ENCODE results near the gene CTNNBIP1. TPM values are rescaled to one million over a fixed set of nuclear protein-coding genes. Genes with fewer than 3 reads are reported as not detected.

CTNNBIP1 gene
- polyA plus RNA-seq, 4 donors: 30.7 to 36.5 (median 34.8) TPM

DNA sequence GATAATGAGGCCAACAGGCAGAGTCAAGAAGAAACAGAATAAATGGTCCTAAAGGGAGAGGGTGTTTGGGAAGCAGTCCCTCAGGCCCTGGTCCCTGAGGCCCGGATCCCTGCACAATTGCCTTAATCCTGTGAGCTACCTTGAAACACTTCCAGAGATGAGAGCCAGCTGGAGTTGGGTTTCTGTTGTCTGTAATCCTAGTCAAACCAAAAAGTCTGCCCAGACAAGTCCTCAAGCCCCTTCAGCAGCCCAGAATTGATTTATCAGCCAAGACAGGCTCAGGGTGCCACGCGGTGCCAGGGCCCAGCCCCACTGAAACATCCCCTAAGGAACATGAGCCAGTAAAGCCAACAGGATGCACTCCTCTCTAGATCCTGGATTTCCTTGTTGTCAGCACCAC is 69.9 kb downstream of the CTNNBIP1 start:
- no peak for DNase-seq (ENCODE audit: low read depth in 4 of 4, low spot score in 3 of 4)

DNA sequence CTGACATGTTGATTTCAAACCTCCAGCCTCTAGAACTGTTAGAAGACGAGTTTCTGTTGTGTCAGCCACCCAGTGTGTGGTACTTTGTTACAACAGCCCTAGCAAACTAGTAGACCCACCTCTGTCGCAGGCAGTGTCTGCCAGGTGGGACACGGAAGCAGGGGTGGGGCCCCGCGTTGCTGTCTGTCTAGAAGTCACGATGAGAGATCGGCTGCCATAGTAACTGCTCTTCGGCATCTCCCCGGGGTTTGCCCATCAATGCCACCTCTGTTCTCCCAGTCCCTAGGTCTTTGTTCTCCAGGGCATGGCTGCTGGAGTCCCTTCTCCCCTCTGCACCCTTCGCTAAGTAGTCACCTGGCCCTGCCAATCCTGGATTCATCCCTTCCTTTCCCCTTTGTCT is 71.1 kb downstream of the CTNNBIP1 start:
- DNase-seq (ENCODE audit: low read depth in 4 of 4, low spot score in 3 of 4): no peak

DNA sequence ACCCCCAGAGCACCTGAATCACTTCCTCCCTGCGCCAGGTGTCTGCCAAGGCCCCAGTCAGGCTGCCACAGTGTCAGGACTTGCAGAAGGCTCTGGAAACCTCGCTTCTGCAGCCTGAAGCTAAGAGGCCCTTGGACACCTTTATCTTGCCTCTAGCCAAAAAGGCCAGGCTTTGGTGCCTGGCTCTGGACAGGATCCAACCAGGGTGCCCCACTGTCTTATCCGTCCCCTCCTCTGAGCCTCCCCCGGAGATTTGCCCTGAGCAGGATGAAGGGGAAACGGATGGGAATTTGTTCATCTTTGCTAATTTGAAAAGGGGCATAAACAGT is 73.5 kb downstream of the CTNNBIP1 start:
- DNase-seq (ENCODE audit: low read depth in 4 of 4, low spot score in 3 of 4): no peak

DNA sequence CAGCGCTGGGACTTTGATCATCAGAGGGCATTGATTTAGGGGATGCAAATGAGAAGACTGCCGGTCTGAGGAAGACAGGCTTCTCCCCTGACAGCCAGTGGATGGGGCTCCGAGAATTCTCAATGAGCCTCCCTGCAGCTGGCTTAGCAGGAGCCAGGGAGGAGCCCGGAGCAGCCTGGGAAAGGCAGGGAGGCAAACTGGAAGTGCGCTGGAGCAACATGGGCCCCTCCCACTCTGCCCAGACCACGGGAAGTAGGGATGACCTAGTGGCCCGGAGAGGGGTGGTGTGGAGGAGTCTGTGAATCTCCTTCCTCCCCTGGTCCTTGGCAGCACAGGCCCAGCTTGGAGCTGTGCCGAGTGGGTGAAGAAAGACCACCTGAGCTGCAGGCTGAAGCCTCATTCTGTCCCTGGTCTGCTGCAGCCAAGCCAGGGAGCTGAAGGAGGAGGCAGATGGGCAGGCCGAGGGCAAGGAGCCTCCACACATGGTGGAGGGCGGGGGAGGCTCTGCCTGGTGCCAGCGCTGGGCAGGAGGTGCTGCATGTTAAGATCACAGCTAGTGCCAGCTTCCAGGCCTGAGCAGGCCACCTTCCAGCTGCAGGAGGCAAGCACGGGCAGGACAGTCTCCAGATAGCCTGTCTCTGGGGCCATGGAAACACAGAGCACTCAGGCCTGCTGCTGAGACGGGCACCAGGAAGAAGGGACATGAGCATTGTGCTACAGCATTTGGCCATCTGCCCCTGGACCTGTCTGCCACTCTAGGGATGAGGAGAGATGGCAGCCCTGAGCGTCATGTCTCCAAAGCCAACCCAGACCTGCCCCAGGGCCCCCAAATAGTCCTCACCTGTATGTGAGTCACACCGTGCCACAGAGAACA is 74.1 kb downstream of the CTNNBIP1 start:
- peak in 2 of 4 donors; percentile 52 to 69 for DNase-seq (ENCODE audit: low read depth in 4 of 4, low spot score in 3 of 4)

DNA sequence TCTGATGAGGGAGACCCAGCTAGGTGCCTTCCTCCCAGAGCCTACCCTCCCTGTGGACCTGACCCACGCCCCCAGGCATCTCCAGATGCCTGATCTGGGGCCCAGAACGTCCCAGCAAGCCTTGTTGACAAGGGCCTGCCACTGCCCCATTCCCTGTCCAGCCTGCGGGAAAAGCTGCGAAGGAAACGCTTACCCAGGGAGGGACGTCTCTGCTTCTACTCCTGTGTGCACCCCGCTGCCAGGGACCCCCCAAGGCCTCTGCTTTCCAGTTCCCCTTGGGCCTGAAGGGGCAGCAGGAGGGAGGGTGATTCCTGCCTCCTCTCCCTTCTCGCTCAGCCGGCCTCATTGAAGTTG is 74.7 kb downstream of the CTNNBIP1 start:
- no peak for DNase-seq (ENCODE audit: low read depth in 4 of 4, low spot score in 3 of 4)

DNA sequence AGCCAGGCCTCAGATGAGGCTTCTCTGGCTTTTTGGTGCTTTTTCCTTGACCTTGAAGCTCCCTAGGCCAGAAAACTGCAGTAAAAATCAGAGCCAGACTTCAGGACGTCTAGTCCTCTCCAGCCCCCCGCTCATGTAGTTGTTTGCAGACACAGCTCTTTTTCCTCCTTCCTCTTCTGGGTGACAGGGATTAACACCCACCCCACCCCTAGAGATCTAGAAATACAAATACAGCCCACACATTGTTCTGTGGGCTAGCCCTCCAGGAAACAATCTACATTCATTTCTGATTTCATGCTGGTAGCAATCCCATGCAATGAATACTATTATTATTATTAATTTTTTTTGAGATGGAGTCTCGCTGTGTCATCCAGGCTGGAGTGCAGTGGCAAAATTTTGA is 76.4 kb downstream of the CTNNBIP1 start:
- no peak for DNase-seq (ENCODE audit: low read depth in 4 of 4, low spot score in 3 of 4)

DNA sequence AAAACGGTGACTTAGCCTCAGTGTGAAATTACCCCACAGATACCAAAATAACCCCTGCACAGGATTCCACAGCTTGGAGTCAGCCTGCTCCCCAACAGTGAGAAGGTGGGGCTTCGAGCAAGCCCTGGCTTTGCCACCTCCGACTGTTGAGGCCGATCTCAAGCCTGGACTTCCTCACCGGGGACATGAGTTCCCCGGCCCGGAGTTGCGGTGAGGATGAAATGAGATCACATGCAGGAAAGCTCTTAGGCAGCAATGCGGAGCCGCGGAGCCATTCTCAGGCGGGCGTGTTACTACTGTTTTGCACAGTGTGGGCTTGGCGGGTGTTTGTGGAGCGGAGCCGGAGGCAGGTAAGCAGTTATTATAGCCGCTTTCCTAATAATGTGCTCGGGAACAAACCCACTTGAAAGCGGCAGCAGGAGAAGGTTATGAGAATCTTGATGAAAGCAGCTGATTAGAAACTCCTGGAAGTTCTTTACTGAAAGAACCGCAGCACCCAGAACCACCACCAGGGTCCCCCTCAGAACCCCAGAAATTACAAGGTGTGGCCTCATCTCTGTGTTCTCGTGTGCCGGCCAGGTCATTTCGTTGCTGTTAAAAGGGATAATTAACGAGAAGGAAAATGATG is 82.4 kb downstream of the CTNNBIP1 start:
- no peak for DNase-seq (ENCODE audit: low read depth in 4 of 4, low spot score in 3 of 4)

DNA sequence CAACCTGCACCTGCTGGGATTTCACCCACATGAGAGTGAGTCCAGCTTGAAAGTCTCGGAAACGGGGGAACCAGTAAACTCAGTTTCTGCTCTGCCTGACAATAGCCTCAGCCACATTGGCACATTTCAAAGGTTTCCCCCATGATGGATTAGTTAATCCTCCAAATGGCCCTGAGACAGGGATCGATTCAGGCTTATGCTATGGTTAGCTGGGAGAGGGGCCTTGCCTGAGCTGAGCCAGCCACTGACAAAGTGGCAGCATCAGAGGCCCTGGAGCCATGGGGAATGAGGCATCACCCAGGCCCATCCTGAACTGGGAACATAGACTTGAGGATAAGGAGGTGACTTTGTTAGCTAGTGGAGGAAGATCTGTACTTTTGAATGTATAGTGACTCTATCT is 83.5 kb downstream of the CTNNBIP1 start:
- no peak for DNase-seq (ENCODE audit: low read depth in 4 of 4, low spot score in 3 of 4)

DNA sequence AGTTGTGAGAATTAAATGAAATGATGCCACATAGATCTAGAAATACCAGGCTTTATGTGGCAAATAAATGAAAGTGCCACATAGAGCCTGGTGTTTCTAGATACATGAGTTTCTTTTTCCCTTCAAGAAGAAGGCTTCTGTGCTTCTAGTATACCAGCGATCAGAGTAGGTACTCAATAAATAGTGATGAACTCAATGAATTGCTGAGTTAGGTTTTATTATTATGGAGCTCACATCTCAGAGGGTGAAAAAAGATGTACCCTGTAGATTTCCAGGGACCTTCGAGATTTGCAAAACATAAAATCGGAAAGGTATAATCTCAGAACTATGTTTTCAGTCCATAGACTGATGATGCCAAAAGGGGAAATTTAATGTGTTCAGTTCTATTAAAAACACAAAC is 84.0 kb downstream of the CTNNBIP1 start:
- no peak for DNase-seq (ENCODE audit: low read depth in 4 of 4, low spot score in 3 of 4)

DNA sequence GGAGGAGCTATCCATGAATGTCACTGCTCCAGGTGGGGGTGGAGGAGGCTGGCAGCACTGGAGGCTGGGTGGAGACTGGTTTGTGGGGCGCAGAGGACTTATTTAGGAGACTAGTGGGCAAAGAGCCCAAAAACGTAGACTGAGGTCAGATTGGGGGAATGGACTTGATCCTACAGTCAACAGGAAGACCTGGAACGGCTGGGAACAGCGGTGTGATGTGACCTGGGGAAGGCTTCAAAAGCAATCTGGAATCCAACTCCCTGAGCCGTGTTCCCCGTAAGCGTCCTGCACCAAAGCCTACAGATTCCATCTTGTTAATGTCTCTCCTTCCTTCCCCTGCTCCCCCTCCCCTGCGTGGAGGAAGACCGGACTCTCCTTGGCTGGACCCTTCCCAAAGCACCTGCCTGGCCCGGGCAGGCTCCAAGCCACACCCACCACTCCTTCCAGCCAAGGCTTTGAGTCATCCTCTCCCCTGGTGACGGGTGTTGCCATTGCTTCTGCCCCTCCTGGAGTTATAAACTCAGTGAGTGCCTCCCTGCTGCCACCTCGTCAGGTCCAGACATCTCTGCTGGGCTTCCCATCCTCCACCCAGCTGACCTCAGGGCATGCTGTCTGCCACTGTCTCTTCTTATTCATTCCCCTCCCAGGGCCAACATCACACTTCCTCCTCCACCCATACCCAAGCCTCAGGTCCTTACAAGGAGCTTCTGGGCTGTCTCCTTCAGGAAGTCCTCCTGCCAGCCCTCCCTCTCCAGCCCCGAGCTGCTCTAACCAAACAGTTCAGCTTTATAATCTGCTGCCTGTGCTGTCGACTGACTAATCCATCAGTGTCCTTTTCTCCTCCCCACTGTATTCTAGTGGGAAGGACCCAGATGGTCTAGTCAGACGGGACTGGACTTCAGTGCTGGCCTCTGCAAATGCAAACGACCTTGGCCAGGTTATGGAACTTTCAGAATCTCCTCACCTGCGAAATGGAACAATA is 84.7 kb downstream of the CTNNBIP1 start:
- DNase-seq (ENCODE audit: low read depth in 4 of 4, low spot score in 3 of 4): no peak

DNA sequence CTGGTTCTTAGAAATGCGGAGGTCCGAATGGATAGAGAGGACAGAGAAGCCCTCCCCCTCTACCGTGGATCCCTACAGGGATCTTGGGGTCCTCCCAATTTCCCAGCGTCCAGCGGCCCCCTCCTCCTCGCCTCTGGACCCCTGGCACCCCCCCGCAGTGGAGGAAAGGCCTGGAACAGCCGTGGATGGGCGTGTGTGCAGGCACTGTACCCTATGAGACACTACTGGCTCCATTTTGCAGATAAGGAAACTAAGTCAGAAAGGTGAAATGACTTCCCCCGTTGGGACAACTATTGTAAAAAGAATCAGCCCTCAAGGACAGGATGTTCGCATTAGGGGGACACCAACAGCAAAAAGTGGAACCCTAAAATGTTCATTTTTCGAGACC is 85.4 kb downstream of the CTNNBIP1 start:
- DNase-seq (ENCODE audit: low read depth in 4 of 4, low spot score in 3 of 4): no peak

DNA sequence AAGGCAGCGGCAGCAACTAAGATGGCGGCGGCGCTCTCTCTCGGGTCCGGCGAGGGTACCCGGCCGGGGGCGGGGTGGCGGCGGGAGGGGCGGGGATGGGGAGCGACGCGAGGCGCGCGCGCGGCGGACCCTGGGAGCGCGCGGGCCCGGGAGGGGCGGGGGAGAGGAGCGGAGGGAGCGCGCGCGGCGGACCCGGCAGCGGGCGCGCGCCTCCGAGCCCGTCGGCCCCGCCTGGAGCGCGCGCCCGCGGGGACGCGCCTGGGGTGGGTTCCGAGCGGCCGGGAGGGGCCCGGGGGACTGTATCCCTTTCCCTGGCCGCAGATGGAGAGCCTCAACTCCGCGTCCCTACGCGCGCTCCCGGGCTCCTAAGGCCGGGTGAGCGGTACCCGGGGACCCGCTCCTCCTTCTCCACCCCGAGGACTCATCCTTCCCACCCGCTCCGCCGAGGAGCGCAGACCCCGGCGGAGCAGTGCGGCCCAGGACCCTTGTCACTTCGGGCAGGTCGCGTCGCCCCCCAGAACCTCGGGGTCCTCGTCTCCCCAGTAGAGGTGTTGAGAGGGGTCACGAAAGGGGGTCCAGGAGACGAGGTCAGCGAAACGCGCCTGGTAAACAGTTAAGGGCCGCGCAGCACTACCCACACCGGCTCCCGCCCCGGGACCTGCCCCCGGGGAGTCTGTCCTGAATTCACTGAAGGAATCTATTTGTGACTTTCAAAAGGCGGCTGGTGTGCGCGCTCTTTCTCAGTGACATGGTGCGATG is 85.9 kb downstream of the CTNNBIP1 start, which contains the start of gene CLSTN1:
CLSTN1 (minus strand) TSS at position 23 of the 759 bp plus-strand sequence. CDS start 232 bp downstream, outside the sequence.
- peak; percentile 60 to 81 (median 78) for DNase-seq (ENCODE audit: low read depth in 4 of 4, low spot score in 3 of 4)

DNA sequence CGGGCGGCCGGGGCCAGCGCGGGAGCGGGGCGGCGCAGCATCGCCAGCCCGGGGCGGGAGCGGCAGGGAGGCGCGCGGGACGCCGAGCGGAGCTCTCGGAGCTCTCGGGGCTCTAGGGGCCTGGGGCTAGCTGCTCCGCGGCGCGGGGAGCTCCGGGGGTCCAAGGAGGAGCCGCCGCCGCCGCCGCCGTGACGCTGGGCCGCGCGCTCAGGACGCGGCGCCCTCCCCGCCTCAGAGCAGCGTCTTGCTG is 86.5 kb downstream of the CTNNBIP1 start:
- DNase-seq (ENCODE audit: low read depth in 4 of 4, low spot score in 3 of 4): no peak

DNA sequence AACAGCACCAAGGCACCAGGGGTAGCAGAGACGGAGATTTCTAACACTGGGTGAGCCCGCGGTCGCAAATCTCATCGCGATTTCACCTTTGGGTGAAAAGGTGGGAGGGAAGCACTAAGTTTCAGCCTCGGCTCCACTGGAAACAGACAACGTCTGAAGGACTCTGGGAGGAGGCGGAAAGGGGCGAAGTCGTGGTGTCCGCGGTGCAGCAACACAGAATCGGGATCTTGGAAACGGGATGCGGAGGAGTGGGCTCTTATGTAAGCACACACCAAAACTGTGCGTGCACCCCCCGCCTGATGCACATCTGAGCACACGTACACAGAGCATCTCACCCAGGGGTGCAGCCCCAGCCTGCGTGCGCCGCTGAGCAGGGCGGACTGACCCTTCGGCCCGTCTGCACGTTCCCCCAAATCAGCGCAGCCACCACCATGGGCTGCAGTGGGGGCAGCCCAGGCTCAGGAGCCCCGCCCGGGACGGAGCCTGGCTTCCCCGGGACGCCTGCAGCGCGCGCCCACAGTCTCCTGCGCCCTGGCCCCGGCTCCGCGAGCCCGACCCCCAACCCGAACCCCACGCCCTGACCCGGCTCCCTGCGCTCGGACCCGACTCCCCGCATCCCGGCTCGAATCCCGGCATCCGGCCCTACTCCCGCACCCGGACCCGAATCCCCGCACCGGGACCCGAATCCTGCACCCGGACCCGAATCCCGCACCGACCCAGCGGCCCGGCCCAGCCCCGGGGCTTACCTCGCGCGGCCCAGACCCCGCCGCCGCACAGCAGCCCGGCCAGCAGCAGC is 87.0 kb downstream of the CTNNBIP1 start:
- DNase-seq (ENCODE audit: low read depth in 4 of 4, low spot score in 3 of 4): no peak

DNA sequence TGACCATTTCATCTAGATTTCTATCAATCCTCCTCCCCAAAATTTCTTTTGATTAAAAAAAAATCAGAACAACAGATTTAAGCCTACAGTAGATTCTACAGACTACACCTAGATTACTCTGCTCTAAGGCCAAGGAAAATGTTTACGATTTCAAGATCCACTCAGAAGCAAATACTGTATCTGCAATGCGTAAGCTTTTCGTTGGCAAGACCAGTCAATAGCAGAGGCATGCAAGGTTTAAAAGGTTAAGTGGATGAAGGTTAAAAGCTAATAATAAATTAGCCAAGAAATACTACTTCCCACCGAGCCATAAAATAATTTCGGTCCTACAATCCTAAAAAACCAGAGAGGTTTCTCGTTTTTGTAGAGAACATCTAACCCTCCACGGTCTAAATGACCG is 87.6 kb downstream of the CTNNBIP1 start:
- DNase-seq (ENCODE audit: low read depth in 4 of 4, low spot score in 3 of 4): no peak

DNA sequence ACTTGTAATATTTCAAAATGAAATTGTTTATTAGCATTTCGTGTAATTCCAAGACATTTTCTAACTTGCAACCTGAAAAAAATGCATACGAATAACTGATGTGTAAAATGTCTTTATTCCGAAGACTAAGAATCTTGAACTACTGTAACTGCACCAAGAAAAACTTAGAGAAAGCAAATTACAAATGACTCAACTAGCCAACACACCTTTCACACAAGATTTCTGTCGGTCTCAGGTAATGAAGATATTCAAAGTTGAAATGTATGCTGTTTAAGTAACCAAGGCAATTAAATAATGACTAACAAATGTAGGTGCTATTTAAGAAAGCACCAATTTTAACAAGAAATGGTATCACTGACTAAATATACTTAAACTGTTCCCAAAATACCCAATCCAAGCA is 88.4 kb downstream of the CTNNBIP1 start:
- no peak for DNase-seq (ENCODE audit: low read depth in 4 of 4, low spot score in 3 of 4)

DNA sequence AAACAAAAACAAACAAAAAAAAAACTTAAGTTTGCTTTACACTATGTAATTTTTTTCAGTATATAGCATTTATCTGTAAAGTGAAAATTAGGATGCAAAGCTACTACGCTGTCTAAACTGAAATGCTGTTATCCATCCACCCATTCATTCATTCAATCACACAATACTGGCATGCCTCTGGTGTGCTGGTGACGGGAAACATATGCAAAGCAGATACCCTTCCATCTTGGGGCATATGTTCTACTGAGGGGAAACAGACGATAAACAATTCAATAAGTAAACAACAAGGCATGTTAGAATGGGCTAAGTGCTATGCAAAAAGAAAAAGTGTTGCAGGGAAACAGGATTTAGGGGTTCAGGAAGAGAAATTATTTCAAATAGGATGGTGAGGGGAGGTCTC is 89.5 kb downstream of the CTNNBIP1 start:
- DNase-seq (ENCODE audit: low read depth in 4 of 4, low spot score in 3 of 4): no peak

DNA sequence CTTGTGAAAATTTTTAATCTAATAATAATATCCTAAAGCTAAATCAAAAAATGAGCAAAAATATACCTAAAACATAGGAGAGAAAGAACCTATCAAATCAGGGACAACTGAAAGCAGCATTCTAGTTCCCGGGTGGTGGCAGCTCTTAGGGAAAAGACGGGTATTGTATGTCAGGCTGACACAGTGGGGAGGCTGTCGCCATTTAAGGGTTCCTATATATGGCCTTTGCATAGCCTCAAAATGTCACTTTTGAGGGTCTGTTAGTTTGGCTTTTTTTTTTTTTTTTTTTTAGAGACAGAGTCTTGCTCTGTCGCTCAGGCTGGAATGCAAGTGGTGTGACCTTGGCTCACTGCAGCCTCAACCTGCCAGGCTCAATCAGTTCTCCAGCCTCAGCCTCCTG is 92.3 kb downstream of the CTNNBIP1 start:
- DNase-seq (ENCODE audit: low read depth in 4 of 4, low spot score in 3 of 4): no peak

DNA sequence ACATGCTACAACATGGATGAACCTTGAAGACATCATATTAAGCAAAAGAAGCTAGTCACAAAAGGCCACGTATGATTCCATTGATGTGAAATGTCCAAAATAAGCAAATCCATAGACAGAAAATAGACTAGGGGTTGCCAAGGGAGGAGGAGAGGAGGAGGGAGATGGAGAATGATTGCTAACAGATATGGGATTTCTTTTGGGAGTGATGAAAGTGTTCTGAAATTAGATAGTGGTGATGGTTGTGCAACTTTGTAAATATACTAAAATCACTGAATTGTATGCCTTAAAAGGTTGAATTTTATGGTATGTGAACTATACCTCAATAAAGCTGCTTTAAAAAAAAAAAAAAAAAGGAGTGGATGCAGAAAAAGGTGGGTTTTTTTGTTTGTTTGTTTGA is 93.9 kb downstream of the CTNNBIP1 start:
- DNase-seq (ENCODE audit: low read depth in 4 of 4, low spot score in 3 of 4): no peak

DNA sequence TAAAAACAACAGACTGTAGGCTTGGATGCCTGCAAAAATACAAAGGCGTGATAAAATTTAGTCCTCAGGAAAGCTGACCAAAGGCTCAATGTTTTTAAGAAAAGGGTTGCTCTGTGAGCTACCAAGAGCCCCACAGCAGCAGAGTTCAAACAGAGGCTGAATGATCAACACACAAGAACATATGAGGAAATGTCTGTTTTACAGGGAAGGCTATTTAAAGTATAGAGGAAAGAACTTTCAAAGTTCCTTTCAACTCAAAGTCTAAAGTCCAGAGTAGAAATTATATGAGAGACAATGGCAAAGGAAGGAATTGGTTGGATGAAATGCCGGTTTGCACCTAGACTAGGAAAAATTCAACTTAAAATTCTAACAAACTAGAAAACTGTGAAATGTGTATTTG is 94.9 kb downstream of the CTNNBIP1 start:
- DNase-seq (ENCODE audit: low read depth in 4 of 4, low spot score in 3 of 4): no peak
